Uterus (tissue), 4 donors: Measurements from ENCODE around the gene OR5AK2. TPM values are rescaled to one million over a fixed set of nuclear protein-coding genes. Genes with fewer than 3 reads are reported as not detected.

ENCODE experiments used
- DNase-seq, 2 donors: peaks; one replicate each; pipeline ENCODE4 v3.0.0-alpha.2; 2019 to 2020
- H3K27ac ChIP-seq, 2 donors: fragments of 200-600 bp; sonication (generic); 1 replicate in 1 of 2; 2 replicates in 1 of 2; pipeline ENCODE4 v1.5.1; 2016 to 2018
- H3K27me3 ChIP-seq, 2 donors: fragments of 200-600 bp; sonication (generic); one replicate each; pipeline ENCODE4 v1.5.1; 2018 to 2019; ENCODE audit warnings: control low read depth in 1 of 2
- H3K36me3 ChIP-seq, 2 donors: fragments of 200-600 bp; sonication (generic); one replicate each; pipeline ENCODE4 v1.5.1; 2019; ENCODE audit warnings: control low read depth in 1 of 2
- H3K4me1 ChIP-seq, 2 donors: fragments of 200-600 bp; sonication (generic); one replicate each; pipeline ENCODE4 v1.5.1; 2018 to 2019; ENCODE audit warnings: control low read depth in 1 of 2
- H3K4me3 ChIP-seq, 2 donors: fragments of 200-600 bp; sonication (generic); 1 replicate in 1 of 2; 2 replicates in 1 of 2; pipeline ENCODE4 v1.5.1; 2018 to 2019; ENCODE audit warnings: mild to moderate bottlenecking in 1 of 2
- H3K9me3 ChIP-seq, 2 donors: fragments of 200-600 bp; sonication (generic); one replicate each; pipeline ENCODE4 v1.5.1; 2019; ENCODE audit warnings: control low read depth in 1 of 2
- POLR2A ChIP-seq, 2 donors: fragments of 450-650 bp; IDR thresholded peaks; one replicate each; pipeline ENCODE4 v1.6.1; 2016; ENCODE audit warnings: antibody characterized with exemption in 2 of 2, mild to moderate bottlenecking in 1 of 2, moderate library complexity in 1 of 2
- intact Hi-C: fragments of 100-400 bp; cut with DNase I; formaldehyde crosslinking; loops from one replicate; pipeline ENCODE4 v1.15.1; 2023; ENCODE audit warnings: low total_unique reads
- total RNA-seq, 4 donors: library from RNA; depleted of rRNA in 3 of 4; stranded (reverse); fragments of >200 nt in 3 of 4; gene quantifications; one replicate each; pipeline versions ENCODE4 v1.1.0 to v1.2.4, GENCODE V29; 2014 to 2023
- TF ChIP-seq, protein P1 (sequence below), 4 experiments: fragments of 200-600 bp in 2 of 4; fragments of 450-650 bp in 2 of 4; sonication (generic) in 2 of 4; IDR thresholded peaks; one replicate each; pipeline ENCODE4 v1.5.1; 2016 to 2019; ENCODE audit warnings: antibody characterized with exemption in 4 of 4, mild to moderate bottlenecking in 2 of 4, moderate library complexity in 1 of 4
- donor health status: DM: yes; HTN: yes; CAD: no.

OR5AK2 gene
- total RNA-seq, 4 donors from 2014 or later, result not detected

DNA sequence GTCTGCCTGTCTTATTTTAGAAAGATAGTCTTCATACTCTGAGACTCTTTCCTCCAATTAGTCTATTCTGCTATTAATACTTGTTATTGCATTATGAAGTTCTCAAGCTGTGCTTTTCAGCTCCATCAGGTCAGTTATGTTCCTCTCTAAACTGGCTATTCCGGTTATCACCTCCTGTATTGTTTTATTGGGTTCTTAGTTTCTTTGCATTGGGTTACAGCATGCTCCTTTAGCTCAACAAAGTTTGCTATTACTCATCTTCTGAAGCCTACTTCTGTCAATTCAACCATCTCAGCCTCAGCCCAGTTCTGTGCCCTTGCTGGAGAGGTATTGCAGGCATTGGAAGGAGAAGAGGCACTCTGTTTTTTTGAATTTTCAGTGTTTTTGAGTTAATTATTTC lies 21.0 kb upstream of the OR5AK2 start:
- TF ChIP-seq, protein P1, sequence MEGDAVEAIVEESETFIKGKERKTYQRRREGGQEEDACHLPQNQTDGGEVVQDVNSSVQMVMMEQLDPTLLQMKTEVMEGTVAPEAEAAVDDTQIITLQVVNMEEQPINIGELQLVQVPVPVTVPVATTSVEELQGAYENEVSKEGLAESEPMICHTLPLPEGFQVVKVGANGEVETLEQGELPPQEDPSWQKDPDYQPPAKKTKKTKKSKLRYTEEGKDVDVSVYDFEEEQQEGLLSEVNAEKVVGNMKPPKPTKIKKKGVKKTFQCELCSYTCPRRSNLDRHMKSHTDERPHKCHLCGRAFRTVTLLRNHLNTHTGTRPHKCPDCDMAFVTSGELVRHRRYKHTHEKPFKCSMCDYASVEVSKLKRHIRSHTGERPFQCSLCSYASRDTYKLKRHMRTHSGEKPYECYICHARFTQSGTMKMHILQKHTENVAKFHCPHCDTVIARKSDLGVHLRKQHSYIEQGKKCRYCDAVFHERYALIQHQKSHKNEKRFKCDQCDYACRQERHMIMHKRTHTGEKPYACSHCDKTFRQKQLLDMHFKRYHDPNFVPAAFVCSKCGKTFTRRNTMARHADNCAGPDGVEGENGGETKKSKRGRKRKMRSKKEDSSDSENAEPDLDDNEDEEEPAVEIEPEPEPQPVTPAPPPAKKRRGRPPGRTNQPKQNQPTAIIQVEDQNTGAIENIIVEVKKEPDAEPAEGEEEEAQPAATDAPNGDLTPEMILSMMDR (IDR thresholded peaks at IDR 0.05), result no peak
- no peak for TF ChIP-seq POLR2A (IDR thresholded peaks at IDR 0.05)
- H3K4me1 ChIP-seq, result no peaks in the 10 kb centered on the region
- DNase-seq, result no peak
- H3K9me3 ChIP-seq, result no peaks in the 10 kb centered on the region
- H3K36me3 ChIP-seq, result no peaks in the 10 kb centered on the region
- H3K27me3 ChIP-seq, result no peaks in the 10 kb centered on the region
- H3K27ac ChIP-seq, result no peak overlapping the region
- intact Hi-C loops, result no loop called here
- no peak overlapping the region for H3K4me3 ChIP-seq

DNA sequence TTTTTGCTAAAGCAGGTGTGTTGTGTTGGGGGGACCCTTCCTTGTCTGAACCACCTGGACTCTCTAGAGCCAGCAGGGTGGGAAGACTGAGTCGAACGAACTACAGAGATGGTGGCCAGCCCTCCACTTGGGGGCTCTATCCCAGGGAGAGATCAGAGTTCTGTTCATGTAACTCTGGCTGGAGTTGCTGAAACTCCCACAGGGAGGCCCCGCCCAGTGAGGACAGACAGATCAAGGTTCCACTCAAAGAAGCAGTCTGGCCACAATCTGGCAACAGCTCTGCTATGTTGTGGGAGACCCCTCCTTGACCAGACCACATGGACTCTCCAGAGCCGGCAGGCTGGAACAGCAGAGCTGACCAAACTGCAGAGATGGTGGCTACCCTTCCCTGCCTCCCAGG lies 20.2 kb upstream of the OR5AK2 start:
- TF ChIP-seq, protein P1 (IDR thresholded peaks at IDR 0.05), result no peak
- TF ChIP-seq POLR2A (IDR thresholded peaks at IDR 0.05), result no peak
- intact Hi-C loops, result no loop called here
- H3K36me3 ChIP-seq, result no peaks in the 10 kb centered on the region
- H3K4me3 ChIP-seq, result no peak overlapping the region
- no peaks in the 10 kb centered on the region for H3K27me3 ChIP-seq
- no peak for DNase-seq
- no peak overlapping the region for H3K27ac ChIP-seq
- no peaks in the 10 kb centered on the region for H3K9me3 ChIP-seq
- no peaks in the 10 kb centered on the region for H3K4me1 ChIP-seq

DNA sequence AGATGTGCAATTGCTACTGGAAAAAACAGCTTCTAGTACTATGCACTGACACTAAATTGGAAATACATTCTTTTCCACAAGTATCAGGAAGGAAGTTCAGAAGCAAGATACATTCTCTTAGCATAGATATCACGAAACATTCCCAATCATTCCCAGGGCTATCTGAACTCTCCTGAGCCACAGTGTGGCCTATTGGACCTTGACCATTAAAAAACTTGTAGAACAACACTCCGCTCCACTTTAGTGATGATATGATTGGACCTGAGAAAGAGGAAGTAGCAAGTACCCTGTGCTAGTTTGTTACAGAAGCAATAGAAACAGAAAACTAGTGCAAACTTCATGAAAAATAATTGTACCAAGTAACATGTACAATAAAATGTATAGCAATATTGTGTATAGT lies 11.4 kb upstream of the OR5AK2 start:
- no peak overlapping the region for H3K27ac ChIP-seq
- no peak for DNase-seq
- TF ChIP-seq, protein P1 (IDR thresholded peaks at IDR 0.05), result no peak
- no peak for TF ChIP-seq POLR2A (IDR thresholded peaks at IDR 0.05)
- no peaks in the 10 kb centered on the region for H3K4me1 ChIP-seq
- no peaks in the 10 kb centered on the region for H3K27me3 ChIP-seq
- intact Hi-C loops, result no loop called here
- no peaks in the 10 kb centered on the region for H3K9me3 ChIP-seq
- no peaks in the 10 kb centered on the region for H3K36me3 ChIP-seq
- no peak overlapping the region for H3K4me3 ChIP-seq

DNA sequence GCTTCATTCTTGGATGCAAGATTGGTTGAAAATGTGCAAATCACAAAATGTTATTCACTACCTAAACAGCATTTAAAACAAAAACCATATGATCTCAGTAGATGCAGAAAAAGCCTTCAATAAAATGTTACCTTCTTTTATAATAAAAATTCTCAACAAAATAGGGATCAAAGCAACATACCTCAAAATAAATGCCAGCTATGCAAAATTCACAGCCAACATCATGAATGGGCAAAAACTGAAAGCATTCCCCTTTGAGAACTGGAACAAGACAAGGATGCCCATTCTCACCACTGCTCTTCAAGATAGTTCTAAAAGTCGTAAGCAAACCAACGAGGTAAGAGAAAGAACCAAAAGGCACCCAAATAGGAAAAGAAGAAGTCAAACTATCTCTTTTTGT lies 2.0 kb downstream of the OR5AK2 start:
- Histone ChIP-seq H3K36me3 (no peaks in the 10 kb centered on the region), H3K9me3 (no peaks in the 10 kb centered on the region), H3K4me1 (no peaks in the 10 kb centered on the region), H3K4me3 (no peak overlapping the region), H3K27ac (no peak overlapping the region), H3K27me3 (no peaks in the 10 kb centered on the region)
- TF ChIP-seq POLR2A (IDR thresholded peaks at IDR 0.05), result no peak
- TF ChIP-seq, protein P1 (IDR thresholded peaks at IDR 0.05), result no peak
- intact Hi-C loops, result no loop called here
- no peak for DNase-seq

DNA sequence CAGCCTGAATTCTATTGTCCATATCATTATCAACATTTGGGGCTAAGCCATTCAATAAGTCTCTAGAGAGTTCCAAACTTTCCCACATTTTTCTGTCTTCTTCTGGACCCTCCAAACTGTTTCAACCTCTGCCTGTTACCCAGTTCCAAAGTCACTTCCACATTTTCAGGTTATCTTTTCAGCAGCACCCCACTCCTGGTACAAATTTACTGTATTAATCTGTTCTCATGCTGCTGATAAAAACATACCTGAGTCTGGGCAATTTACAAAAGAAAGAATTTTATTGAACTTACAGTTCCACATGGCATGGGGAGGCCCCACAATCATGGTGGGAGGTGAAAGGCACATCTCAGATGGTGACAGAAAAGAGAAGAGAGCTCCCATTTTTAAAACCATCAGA lies 5.8 kb downstream of the OR5AK2 start:
- no peak overlapping the region for H3K4me3 ChIP-seq
- no peak for TF ChIP-seq POLR2A (IDR thresholded peaks at IDR 0.05)
- TF ChIP-seq, protein P1 (IDR thresholded peaks at IDR 0.05), result no peak

More for the DNA sequence above, 5.8 kb downstream of the OR5AK2 start:
- Histone ChIP-seq H3K4me1 (no peaks in the 10 kb centered on the region), H3K27ac (no peak overlapping the region), H3K36me3 (no peaks in the 10 kb centered on the region), H3K9me3 (no peaks in the 10 kb centered on the region), H3K27me3 (no peaks in the 10 kb centered on the region)
- intact Hi-C loops, result no loop called here
- no peak for DNase-seq
